ENCODE data around the gene TCF4.

Gene TCF4

DNA sequence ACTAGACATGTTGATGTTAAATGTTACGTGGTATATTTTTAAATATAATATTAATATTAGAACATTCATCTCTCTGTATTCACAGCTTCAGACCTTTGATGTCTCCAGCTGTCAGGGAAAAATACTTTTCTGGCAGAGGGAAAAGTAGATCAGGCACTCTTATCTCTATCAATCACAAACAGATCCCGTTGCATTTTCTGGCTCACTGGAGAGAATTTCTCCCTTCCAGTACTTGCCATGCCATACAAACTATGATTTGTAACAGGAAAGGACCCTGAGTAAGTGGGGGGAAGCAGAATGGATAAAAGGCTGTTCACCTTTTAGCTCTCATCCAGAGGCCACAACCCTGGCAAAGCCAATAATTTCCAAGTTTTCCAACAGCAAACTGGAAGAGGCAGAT lies 158.0 kb downstream of the TCF4 start:
- no peak for DNase-seq

DNA sequence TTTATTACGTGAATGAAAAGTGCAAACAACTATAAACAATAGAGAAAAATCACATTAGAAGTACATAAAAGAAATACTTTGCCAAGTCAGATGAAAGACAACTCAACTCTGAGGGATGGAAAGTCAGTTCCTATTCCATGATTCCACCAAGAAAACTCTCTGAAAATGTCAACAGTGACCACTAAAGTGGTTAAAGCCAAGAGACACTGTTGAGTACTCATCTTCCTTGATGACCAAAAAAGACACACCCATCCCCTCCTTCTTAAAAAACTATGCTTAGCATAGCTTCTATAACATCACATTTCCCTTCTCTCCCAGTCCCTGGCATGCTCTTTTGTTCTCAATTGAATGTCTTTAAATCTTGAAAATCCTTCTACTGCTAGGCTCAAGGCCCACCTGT lies 160.0 kb downstream of the TCF4 start:
- no peak for DNase-seq

DNA sequence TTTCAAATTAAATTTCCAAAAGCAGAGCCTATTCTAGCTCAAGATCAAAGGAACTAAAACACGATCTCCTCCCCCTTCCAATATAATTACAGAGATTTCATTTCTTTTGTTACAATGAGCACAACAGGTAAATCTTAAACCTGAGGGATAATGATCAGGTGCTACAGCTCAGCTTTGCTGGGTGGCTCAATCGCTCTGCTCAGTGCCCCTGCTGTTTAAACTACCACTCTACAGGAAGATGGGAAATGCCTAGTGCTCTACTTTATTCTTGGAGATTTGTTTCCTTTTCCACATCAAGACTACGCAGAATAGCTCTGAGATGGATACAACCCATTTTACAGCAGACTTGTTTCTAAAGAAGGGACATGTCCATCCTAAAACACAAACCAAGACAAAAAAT lies 162.3 kb downstream of the TCF4 start:
- DNase-seq, result no peak

DNA sequence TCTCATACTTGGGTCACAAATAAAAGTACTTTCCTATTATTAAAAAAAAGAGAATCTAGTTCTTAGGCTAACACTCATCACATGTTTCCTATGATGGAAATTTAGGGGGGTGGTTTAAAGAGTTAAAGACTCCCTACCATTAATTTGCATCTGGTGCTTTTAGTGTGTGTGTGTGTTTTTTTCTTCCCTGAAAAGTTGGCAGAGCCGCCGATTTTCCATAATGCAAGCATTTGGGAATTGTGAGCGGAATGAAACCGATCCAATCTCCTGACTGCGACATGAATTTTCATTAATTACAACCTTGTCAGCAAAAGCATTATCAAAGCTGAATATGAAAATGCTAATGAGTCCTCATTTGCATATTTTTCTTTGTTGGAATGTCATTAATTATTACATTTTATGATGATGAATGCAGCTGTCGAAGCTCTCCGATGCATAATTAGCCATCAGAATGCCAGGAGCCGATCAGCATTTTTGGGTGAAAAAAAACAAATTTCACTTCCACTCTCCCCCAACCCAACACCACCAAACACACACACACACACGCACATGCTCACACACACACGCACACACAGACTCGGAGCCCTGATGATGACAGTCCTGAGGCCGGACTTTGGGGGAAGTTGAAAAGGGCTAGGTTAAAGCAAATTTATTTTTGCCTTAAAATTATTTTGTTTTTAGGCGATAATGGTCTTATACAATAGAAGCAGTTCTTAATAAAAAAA lies 165.4 kb downstream of the TCF4 start:
- peak in 1 of 2 experiments; percentile 33 for DNase-seq

DNA sequence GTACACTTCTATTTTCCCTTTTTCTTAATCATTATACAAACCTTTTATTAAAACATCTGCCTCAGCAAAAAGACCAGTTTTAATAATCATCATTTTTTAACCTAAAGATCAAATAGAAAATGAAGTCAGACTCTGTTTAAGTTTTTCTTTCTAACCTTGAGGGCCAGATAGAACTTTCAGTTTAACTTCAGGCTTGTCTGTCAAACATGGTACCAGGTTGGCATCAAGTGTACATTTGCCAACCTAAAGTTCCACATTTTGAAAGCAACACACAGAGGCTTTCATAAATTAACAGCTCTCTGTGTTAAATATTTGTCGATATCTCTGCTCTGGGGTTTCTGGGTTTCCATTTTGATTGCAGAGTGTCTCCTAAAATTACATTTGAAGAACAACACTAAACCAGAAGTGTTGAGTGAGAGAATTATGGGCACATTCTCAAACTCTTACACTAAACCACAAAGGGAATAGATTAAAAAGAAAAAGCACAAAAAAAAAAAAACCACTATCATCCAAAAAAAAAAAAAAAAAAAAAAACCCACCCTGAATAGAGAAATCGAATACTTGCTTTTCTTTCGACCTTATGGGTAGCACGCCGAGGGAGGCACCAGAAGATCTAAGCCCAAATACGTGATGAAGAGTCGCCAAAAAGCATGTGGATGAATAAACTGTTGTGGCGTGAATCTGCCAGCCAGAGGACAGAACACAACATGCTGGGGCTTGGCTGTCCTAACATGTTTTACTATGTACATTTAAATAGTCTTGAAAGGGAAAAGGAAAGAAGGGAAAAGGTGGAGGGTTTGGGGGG lies 166.2 kb downstream of the TCF4 start:
- peak in 1 of 2 experiments; percentile 33 for DNase-seq

DNA sequence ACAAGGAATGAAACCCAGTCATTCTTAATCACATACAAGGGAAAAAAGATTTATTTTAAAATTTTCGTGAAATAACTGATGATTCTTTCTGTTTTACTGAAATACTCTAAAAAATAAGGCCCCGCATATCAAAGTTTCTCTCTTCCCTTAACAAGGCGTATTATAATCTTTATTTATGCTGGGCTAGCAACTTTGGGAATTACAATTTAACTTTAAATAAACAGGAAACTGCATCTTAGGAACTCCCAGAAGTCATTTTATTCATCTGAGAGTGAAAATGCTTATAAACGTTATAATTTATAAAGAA lies 166.7 kb downstream of the TCF4 start:
- no peak for DNase-seq

DNA sequence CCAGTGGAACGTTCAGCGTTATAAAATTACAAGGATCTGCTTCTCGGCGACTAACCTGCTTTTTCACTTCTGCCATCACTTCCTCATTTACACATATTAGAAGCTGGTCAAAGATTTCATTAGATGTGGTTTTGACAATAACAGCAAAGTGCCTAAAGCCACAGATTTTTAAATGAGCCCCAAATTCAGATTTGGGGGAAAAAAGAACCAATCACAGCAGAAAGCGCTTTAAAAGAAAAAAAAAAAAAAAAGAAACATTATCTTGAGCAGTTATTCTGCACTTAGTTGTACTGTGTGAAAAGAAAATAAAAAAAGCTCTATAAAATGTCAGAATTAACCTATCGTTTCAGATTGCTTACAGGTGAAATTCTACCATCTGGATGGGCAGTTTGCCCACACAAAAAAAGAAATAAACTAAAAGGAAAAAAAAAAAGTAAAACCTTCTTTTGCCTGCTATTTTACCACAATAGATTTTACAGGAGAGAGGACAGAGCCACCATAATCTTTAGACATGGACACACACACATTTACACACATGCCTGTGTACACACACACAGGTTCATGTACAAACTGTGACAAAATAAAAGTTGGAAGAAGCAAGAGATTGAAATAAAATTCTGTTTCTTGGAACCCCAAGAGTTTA lies 167.2 kb downstream of the TCF4 start:
- no peak for DNase-seq

DNA sequence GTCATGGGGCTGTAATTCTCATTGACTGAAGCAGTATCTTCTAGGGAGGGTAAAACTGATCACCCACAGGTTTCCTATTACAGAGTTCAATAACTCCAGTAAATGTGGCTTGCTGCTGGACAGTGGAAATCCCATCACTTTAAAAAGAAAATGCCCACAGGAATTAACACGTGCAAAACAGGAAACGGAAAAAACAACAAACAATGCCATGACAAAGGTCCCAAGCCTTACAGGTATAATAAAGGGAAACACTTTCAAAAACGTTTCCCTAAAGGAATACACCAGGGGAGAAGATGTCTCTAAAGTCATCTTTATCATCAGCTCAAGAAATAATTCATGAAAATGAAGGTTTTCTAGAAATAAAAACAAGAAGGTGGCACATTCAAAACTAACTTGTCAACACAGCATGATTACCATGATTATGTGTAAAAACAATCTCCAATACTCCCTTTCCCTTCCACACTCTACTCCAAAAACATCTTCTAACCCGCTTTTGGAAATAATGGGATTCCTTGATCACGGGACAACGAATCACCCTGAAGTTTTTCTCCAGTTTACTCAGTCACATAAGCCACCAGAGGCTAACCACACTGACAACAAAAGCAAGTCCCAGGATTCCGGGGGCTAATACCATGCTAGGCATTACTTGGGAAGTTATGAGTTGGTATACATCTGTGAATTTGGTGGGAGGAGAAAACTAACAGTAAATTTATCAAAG lies 167.9 kb downstream of the TCF4 start:
- no peak for DNase-seq

DNA sequence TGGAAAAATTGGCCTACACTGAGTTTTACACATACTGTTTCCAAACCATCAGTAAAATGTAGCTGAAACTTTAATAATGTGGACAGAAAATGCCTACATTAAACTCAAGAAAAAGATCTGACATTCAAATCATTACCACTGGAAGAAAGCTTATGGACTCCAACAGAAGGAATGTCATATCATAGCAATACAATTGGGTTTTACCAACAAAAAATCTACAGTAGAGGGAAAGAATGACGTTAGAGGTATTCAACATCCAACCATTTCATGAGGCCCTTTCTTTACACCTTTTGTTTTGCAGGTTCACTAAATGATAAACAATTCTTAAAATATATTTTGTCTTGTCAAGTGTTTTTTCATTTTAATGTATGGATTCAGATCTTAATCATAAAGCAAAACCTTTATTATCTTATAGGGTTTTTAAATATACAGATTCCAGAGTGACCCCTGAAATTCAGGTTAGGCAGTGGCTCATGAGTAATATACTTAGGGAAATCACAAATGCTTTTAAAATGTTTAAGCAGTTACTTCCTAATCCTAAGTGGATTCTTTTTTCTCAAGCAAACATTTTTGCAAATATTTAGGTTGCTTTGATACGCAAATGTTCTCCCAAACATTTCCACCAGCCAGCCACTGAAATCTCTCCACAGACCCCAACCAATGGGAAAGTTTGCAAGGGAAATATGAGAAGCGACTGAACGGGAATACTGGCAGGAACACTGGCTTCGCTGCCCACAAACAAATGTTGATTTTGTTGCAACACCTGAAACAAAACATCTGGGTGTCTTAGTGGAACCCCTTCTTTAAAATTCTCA lies 168.7 kb downstream of the TCF4 start:
- DNase-seq, result no peak

DNA sequence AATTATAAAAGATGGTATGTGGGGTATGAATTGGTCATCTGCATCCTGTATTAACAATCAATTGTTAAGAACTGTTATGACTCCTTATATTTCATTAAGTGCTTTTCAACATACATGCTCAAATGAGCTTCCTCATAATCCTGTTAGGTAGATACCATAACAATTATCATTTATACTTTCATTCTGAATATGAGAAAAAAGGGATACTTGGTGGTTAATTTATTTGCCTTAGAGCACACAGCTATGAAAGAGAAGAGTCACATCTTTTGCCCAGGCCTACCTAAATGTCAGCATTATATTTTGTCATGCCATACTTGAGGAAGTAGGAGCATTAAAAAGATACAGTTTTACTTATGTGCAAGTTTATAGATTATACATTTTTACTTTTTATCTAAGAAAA lies 169.6 kb downstream of the TCF4 start:
- no peak for DNase-seq

DNA sequence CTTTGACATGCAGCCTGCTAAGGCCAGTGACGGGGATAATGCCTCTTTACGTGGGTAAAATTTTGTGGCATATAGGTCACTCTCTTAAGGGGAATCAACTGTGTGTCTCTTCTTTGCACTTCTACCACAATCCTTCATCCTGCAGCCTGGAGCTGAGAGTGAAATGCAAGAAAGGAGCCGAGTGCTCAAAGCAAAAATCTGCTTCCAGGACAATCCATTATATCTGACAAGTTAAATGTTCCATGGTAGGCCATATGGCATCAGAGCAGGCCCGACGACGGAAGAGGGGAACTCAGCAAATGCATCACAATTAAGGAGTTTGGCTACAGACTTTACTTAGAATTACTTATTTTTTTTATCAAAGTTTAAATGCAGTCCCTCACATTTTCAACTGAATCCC lies 171.2 kb downstream of the TCF4 start:
- DNase-seq, result peak in 1 of 2 experiments; percentile 59

DNA sequence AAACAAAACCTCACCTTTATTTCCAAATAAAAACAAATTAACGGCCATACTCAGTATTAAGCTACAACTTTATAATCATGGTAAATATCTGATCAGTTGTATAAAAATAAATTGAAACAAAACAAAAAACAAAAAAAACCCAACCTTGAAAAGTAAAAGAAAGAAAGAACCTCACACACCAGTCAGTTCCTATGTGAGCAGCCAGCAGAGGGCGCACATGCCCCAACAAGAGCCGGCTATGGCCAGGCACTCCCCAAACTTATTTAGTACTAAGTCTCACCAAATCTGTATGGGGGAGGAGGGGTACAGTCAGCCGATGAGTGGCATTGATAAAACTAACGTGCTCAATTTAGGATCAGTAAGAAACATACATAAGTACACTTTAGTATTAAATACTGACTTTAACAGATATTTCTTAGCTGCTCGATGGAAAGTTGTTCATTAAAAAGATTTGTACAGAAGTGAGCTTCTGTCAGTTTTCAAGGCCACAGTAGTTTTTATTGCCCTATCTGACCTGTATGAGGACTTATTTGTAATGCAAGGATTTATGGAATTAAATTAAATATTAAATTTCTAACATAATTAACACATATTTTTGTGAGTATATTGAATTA lies 172.6 kb downstream of the TCF4 start:
- DNase-seq, result peak; percentile 31 to 35

DNA sequence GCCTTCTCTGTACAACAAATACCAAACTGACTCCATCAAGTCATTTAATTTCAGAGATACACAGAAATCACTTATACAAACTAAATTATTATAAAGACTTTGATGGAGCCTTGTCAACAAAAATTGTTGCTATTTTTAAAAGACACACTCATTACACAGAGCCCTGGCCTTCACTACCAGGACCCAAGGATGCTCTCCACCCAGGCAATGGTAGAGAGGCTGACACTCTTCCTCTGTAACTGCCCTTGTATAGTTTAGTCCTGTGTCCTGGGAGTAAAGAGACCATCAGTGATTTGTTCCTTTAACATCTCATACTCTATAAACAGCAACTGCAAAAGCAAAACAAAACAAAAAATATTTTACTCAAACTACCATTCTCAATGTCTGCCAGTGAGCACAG lies 173.5 kb downstream of the TCF4 start:
- no peak for DNase-seq

DNA sequence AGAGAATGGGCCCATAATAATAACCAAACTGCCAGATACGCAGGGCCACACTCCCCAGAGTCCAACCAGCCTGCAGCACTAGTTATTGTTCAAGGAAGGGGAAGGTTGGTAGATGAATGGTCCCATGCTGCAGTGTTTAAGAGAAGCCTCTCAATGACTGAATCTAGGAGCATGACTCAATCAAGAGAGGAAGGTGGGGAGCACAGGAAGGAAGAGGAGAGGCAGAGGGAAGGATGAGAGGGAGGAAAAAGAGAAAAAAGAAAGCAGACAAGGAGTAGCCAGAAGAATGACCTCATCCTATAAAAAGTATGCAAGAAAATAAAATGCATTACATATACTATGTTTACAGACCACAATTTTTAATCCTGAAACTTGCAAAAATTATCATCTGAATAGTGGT lies 174.5 kb downstream of the TCF4 start:
- DNase-seq, result no peak

DNA sequence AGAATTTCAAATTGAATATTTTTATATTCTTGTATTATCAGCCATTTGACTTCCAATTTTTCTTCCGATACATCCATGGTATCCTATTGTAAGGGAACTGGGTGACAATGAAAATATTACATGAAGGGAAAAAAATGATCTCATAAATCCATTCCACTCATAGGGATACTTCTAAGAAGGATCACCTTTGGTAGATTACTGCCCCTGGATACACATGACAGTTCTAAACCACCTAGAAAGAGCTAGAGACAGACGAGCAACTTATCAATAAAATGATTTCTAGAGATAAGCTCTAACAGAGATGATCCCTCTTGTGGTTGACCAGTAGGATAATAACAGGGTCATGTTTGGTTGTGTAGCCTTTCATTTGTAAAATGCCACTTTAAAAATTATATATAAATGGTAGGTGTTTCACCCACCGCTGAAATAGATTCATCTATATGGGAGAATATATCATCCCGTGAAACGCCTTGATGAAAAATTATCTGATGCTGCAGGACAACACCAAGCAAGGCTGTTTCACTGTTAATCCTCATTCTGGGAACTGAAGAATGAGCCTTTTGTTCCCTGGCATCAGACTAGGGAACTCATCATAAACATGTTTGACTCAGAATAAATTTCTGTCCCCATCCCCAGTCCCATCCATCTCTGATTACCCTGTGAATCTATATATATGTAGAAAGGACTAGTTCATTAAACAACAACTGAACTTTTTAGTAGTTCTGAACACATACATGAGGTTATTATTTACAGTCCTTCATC lies 180.0 kb downstream of the TCF4 start:
- DNase-seq, result no peak

DNA sequence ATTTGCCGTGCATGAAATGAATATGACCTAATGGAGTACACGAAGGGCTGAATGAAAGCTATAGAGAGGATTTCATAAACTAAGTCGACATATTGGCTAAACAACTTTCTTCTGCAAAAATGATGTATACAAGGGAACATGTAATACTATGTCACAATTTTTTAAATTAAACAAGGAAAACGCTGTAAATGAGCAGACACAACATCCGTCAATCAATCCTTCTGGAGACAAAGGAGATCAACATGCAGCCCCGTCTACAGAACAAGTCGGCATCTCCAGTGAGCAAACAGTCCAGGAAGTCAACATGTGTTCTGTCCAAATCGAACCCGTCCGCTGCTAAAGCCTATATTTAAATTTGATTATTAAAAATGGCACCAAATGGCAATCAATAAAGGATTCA lies 180.8 kb downstream of the TCF4 start:
- no peak for DNase-seq

DNA sequence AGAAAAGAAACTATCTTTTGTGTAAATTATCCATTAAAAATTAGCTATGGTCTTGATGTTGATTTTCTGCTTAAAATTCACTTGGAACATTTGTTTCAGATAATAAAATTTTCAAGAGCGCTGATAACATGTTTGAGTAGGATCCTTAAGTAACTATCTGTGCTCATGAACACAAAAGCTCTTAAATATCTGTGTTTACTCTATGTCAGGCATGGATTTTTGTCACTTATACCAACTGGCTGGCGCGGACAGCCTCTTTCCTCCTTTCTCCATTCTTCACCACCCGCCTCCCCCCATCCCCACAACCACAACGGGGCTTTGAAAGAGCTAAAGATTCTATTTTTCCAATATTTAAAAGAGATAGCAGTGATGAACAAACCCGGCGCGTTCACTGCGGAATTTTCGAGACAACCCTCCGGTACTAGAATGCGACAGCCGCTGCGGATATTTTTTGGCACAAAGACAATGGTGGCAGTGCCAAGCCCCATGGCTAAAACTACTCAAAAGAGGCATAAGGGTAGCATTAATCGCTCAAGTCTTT lies 181.5 kb downstream of the TCF4 start:
- peak; percentile 10 to 40 for DNase-seq

DNA sequence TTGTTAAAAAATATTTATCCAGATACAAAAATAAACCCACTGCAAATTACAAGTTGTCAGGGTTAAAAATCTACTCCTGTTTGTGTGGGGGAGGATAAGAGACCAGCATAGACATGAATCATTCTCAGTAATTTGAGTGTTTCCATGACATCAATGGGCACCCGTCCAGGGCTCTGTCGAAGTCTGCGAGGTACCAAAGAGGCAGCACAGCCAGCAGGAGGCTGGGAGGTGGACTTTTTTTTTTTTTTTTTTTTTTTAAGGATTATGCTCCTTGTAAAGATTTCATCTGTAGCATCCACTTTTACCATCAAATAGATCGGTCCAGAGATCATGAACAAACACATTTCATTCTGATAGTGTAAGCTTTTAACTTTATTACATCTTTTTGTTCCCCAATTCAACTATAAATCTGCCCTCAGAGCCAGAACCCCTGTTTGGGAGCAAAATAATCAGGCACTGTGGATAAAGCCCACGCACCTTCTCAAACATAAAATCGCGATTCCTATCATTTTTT lies 182.0 kb downstream of the TCF4 start:
- peak; percentile 20 to 84 for DNase-seq

DNA sequence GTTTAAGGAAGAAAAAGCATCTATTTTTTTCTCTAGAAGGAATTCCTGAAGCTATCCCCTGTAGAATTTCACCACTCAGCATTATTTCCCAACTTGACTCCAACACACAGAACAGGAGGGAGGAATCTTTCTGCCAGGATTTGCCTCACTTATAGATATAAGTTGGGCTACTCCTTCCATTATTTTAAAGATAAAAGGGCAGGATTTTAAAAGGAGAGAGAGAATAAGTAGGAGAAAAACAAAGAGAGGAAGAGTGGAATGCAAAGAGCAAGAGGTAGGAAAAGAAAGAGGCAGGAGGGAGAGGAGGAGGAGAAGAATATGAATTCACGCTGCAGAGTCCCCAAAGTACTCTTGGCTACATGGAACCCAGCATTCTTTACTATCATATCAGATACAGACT lies 182.5 kb downstream of the TCF4 start:
- no peak for DNase-seq

DNA sequence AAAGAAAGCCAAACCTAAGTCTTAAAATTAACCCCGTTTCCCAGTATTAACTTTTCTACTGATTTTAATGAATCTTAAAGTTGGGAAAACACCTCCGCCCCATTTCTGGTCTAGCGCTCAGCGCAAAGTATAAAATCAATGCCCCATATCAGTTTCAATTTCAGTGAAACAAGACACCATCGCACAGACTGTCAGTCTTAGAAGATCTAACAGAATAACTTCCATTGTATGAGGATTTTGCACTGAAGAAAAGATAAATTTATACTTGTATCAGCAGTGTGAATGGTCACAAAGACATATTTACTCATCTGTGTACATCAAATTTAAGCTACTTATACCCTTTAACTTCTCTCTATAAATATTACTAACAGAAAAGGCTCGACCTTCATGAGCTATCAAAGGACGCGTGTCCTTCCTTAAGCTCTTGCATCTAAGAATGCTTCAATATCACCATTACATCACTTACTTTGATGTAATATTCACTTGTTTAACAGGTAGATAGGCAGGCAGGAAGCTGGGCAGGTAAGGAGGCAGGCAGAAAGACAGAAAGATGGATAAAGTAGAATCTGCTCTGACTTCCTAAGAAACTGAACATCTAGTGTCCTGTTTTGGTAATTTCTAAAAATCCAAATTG lies 183.0 kb downstream of the TCF4 start:
- DNase-seq, result no peak

Measured in cerebellar nuclear complex (tissue), 1 donor.